Adipocyte (in vitro differentiated cells): ENCODE data around the gene MICU1.
"Not testable (repeated sequence)": the region's sequence is repeated elsewhere in the genome, so short reads cannot be mapped to it uniquely, and the experiment has no call there.

Experiments
- DNase-seq: peaks from one replicate; pipeline ENCODE4 v3.0.0-alpha.2; 2015; ENCODE audit warnings: low read depth
- H3K27me3 ChIP-seq: replicated peaks from 2 replicates; pipeline ENCODE4 v1.7.0; 2013; ENCODE audit warnings: mild to moderate bottlenecking, low read length, moderate library complexity; ENCODE audit not compliant: control insufficient read depth, insufficient read depth
- H3K36me3 ChIP-seq: 2 replicates; pipeline ENCODE4 v1.7.0; 2013; ENCODE audit warnings: low read length, mild to moderate bottlenecking, moderate library complexity; ENCODE audit not compliant: control insufficient read depth, insufficient read depth, severe bottlenecking
- H3K4me1 ChIP-seq: 2 replicates; pipeline ENCODE4 v1.7.0; 2013; ENCODE audit warnings: mild to moderate bottlenecking, low read length, moderate library complexity; ENCODE audit not compliant: control insufficient read depth, insufficient read depth
- H3K4me3 ChIP-seq: 2 replicates; pipeline ENCODE4 v1.7.0; 2013; ENCODE audit warnings: mild to moderate bottlenecking, low read length, moderate library complexity
- H3K9ac ChIP-seq: 2 replicates; pipeline ENCODE4 v1.7.0; 2013; ENCODE audit warnings: mild to moderate bottlenecking, low read length, moderate library complexity
- H3K9me3 ChIP-seq: 2 replicates; pipeline ENCODE4 v1.7.0; 2013; ENCODE audit warnings: mild to moderate bottlenecking, low read length, moderate library complexity; ENCODE audit not compliant: control insufficient read depth

The MICU1 gene

DNA sequence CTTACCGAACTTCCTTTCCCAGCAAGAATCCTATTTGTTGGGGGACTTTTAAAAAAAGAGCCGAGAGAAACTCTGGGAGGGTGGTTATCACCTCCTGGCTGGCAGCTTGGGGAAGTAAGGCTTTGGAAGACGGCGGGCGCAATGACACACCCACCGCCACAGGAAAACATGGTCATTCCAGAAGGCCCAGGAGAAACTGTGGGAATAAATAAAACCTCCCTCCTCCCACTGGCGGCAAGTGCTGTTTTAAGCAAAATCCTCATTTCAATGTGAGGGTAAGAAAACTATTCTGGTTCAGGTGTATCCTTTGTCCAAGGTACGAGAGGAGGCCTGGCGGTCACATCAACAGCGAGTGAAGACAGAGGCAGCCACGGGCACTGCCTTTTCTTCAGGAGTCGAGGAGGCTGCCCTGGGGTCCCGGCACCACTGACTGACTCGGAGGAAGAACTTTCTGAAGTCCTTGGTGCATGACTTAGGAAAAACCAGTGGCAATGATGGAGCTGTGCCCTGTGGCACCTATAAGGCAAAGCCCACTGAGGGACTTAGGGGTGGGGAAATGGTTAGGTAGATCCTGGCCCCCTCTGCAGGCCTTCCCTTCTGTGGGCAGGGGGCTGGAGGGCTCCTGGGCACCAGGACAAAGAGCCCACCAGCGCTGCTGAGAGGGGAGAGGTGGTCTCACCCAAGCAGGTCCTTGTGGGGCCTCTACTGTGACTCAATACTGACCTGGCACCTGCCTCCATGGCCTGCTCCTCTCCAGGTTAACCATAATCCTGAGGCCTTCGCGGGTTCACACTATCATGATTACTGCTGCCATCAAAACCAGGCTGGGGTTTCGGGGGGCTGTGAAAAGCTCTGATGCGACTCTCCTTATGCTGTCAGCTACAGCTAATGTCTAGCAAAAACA lies 292.5 kb downstream of the MICU1 start:
- no peak overlapping the region for H3K4me3 ChIP-seq
- DNase-seq = no peak

DNA sequence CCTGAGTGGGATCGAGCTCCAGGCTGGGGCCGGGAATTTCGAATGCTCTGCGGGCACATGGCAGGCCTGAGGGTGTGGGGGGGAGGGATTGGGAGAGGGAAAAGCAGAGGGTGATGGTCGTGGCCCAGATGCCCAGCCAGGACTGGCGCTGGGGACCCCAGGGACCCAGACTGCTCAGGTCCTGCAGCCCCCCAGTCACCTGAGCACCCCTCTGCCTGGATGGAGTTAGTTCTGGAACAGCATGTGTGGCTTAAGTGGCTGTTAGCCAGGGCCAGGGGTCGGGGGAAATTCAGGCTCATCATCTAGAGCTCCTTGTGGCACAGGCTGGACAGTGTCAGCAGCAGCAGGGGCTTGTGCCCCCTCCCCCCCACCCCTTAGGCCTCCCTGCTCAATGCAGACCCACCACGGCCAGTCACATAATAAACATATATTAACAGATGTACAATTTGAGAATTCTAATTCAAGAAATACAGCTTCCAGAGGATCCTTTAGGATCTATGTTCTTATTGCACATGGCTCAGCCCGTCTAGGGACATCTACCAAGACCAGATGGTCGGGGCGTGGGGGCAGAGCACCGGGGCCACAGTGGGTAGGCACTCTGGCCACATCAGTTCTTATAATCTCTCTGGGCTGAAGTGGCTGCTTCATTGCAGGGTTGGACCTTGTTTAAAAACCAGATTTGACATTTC lies 293.3 kb downstream of the MICU1 start:
- Histone ChIP-seq H3K27me3 (no peaks in the 10 kb centered on the region), H3K4me1 (peaks cover 42% of the 10 kb centered on the region)
- DNase-seq = no peak

More for the DNA sequence above, 292.5 kb downstream of the MICU1 start:
- no peaks in the 10 kb centered on the region for H3K9me3 ChIP-seq
- no peaks in the 10 kb centered on the region for H3K27me3 ChIP-seq
- H3K9ac ChIP-seq = no peak overlapping the region
- peaks cover 36% of the 10 kb centered on the region for H3K4me1 ChIP-seq
- peaks cover 48% of the 10 kb centered on the region for H3K36me3 ChIP-seq

GRCh38 chr10:72331575-72332422 lies 294.1 kb downstream of the MICU1 start:
- Histone ChIP-seq H3K9me3 (no peaks in the 10 kb centered on the region), H3K4me1 (peaks cover 39% of the 10 kb centered on the region), H3K36me3 (peaks cover 35% of the 10 kb centered on the region), H3K4me3 (no peak overlapping the region), H3K27me3 (no peaks in the 10 kb centered on the region), H3K9ac (no peak overlapping the region)
- peak; percentile 54 for DNase-seq

More for the DNA sequence above, 293.3 kb downstream of the MICU1 start:
- Histone ChIP-seq H3K36me3 (peaks cover 40% of the 10 kb centered on the region), H3K9ac (no peak overlapping the region), H3K4me3 (no peak overlapping the region), H3K9me3 (no peaks in the 10 kb centered on the region)

DNA sequence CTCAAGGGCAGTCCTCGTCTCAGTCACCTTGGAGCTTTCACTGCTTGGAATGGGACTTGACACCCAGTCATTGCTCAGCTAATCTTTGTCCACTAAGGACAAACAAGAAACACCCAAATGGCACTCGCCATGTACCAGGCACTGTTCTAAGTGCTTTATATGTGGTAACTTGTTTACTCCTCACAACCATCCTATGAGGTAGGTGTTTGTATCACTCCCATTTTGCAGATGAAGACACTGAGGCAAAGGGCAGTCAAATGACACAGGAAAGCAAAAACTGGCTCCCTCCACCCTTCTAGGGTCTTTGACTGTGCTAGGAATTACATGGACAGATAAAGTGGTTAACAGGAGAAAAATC lies 295.8 kb downstream of the MICU1 start:
- Histone ChIP-seq H3K27me3 (no peaks in the 10 kb centered on the region), H3K9ac (peak overlapping the region; percentile 11), H3K4me1 (peaks cover 28% of the 10 kb centered on the region), H3K4me3 (no peak overlapping the region), H3K9me3 (no peaks in the 10 kb centered on the region), H3K36me3 (peaks cover 17% of the 10 kb centered on the region)
- DNase-seq = no peak

- peaks cover 13% of the 10 kb centered on the region for H3K36me3 ChIP-seq
- H3K4me1 ChIP-seq = peaks cover 33% of the 10 kb centered on the region
- no peak overlapping the region for H3K4me3 ChIP-seq
- DNase-seq = no peak
- peak overlapping the region; percentile 11 for H3K9ac ChIP-seq
- H3K9me3 ChIP-seq = no peaks in the 10 kb centered on the region
- H3K27me3 ChIP-seq = no peaks in the 10 kb centered on the region
These were observed 296.4 kb downstream of the MICU1 start for GRCh38 chr10:72329290-72330068.

- no peaks in the 10 kb centered on the region for H3K9me3 ChIP-seq
- no peak for DNase-seq
- no peaks in the 10 kb centered on the region for H3K27me3 ChIP-seq
- H3K36me3 ChIP-seq = peaks cover 7% of the 10 kb centered on the region
- H3K4me1 ChIP-seq = peaks cover 38% of the 10 kb centered on the region
- peak overlapping the region; percentile 11 for H3K9ac ChIP-seq
- H3K4me3 ChIP-seq = no peak overlapping the region
These were observed 297.1 kb downstream of the MICU1 start for GRCh38 chr10:72328829-72329204.

DNA sequence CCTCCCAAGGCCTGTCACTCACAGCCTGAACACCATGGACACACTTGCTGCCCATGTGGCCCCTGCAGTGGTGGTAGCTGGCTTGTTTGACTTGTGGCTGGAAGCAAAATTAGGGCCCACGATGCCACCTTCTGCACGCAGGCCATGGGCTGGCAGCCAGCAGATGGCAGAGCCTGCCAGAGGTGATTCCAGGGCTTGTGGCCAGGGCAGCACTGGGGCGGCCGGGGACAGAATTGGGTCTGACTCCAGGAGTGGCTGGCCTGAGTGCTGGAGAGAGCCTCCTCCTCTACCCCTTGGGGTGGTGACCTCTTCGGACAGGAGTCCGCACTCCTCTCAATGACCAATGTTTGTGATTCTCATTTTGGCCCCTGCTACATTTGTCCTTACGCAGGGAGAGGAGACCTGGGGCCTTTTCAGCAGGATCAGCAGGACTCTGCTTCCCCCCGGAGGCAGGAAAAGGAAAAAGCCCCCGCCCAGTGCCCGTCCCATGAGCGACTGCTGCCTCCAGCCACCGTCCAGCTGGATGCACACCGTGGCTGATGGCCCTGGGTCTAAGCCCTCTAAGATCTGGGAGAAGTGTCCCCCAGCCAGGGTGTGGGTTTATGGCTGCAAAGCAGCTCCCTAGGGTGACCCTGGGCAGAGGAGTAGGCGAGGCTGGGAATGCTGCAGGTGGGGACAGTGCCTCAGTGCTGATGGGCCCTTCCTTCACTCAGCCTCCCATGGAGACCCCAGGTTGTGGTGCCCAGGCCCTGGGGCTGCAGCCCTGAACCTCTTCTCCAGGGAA lies 297.6 kb downstream of the MICU1 start:
- peak; percentile 79 for DNase-seq
- H3K9me3 ChIP-seq = no peaks in the 10 kb centered on the region
- H3K4me1 ChIP-seq = peaks cover 39% of the 10 kb centered on the region
- peak overlapping the region; percentile 67 for H3K9ac ChIP-seq
- peaks cover 2% of the 10 kb centered on the region for H3K36me3 ChIP-seq
- H3K4me3 ChIP-seq = no peak overlapping the region
- no peaks in the 10 kb centered on the region for H3K27me3 ChIP-seq

DNA sequence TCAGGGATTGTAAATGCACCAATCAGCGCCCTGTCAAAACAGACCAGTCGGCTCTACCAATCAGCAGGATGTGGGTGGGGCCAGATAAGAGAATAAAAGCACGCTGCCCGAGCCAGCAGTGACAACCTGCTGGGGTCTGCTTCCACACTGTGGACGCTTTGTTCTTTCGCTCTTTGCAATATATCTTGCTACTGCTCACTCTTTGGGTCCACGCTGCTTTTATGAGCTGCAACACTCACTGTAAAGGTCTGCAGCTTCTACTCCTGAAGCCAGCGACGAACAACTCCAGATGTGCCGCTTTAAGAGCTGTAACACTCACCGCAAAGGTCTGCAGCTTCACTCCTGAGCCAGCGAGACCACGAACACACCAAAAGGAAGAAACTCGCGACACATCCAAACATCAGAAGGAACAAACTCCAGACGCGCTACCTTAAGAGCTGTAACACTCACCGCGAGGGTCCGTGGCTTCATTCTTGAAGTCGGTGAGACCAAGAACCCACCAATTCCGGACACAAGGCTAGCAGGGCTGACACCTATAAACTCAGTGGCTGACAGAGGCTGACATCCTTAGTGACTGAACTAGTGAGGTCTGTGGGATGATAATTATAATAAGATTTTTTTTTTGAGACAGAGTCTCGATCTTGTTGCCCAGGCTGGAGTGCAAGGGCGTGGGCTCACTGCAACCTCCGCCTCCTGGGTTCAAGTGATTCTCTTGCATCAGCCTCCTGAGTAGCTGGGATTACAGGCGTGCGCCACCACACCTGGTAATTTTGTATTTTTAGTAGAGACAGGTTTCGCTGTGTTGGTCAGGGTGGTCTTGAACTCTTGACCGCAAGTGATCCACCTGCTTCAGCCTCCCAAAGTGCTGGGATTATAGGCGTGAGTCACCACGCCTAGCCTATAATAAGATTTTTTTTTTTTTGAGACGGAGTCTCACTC lies 298.9 kb downstream of the MICU1 start:
- not testable (repeated sequence) for DNase-seq, H3K4me3 ChIP-seq, H3K9me3 ChIP-seq, H3K36me3 ChIP-seq, H3K27me3 ChIP-seq, H3K9ac ChIP-seq
- H3K4me1 ChIP-seq = peaks cover 38% of the 10 kb centered on the region

- H3K4me3 ChIP-seq, H3K27me3 ChIP-seq, H3K9me3 ChIP-seq, H3K36me3 ChIP-seq: not testable (repeated sequence)
- H3K9ac ChIP-seq = peak overlapping the region; percentile 33
- peak; percentile 69 for DNase-seq
- H3K4me1 ChIP-seq = peaks cover 38% of the 10 kb centered on the region
These were observed 300.4 kb downstream of the MICU1 start for GRCh38 chr10:72325243-72326175.
